Activated CD4-positive, alpha-beta T cell treated with anti-CD3 and anti-CD28 coated beads for 48 hours (primary cell): Measurements from ENCODE around the gene AKAP9.
"Not testable (repeated sequence)": the region's sequence is repeated elsewhere in the genome, so short reads cannot be mapped to it uniquely, and the experiment has no call there.

ENCODE experiments used
- DNase-seq: peaks from one replicate; pipeline ENCODE4 v3.0.0-alpha.2; 2020

The AKAP9 gene

DNA sequence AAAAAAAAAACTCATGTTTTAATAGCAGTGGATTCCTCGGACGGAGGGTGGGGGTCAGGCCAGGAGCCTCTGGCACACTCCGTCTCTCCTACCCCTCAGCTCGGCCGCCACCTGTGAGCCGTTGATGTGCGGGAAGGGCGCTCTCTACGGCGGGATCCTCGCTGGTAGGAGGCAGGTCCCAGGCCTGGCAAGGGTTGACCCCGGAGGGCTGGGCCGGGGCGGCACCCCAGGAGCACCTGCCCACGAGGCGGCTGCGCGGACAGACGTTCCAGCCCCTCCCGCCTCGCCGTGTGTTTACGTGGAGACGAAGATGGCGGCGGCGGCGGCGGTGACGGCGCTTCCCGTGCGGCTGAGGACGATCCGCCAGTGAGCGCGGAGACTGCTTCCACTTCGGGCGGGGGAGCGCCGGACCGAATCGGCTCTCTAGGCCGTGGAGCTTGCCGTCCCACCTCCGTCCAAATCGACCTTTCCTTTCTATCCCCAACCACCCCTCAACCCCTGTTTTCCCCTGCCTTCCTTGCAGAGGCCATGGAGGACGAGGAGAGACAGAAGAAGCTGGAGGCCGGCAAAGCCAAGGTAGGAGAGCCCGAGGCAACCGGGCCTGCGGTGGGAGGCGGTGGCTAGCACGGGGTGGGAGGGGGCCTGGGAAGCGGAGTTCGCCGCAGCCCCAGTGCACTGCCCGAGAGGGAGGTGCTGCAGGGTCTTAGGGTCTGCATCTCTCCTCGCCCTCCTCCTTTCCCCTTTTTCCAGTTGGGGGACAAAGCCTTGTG, at the start of gene AKAP9:
TSS of gene AKAP9 (plus strand) at position 291 of the 770 bp plus-strand sequence. CDS start at position 529, 238 bp downstream.
- peak; percentile 92 for DNase-seq

DNA sequence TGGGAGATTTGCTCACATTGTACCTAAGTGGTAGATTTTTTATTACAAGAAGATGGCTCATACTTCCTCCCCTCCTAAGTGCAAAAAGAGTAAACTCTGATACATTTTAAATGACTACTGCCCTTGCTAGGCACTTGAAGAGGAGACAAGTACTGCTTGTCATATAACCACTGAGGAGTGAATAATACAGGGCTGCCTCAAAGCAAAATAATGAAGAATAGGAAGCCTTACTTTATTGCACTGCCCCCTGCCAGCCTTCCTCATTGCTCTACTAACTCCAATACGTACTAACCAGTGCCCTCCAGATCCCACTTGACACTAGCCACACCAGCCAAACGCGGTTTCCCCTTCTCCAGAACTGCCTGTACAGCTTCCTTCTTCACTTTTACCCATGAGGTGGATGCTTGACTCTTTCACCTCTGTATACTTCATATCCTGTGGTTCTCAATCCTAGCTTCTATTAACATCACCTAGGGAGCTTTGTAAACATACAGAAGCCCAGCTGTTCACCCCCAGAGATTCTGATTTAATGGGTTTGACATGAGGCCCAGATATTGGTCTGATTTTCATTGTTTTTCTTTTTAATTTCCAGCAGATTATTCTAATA, 48.5 kb upstream of the AKAP9 start:
- DNase-seq, result no peak

DNA sequence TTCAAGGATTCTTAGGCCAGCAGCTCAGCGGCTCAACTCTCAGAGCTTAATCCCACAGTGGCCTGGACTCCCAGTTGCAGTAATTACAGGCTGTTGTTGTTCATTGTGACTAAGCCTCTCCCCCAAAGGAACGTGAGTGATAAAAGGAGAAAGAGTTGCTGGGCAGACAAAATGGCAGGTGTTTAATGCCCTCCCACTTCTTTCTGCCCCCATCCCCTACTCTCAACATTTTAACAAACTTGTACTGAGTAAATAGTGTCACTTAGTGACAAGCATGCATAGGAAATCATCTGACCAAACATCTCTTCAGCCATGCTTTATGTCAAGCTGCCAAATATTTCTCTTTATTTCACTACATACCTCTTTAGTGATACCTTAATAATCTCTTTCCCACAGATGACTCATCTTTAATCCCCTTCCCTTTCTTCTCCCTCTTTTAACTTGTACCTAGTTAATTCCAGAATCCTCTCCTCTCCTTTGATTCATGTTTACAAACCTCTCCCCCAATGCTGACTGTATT, 47.8 kb upstream of the AKAP9 start:
- DNase-seq, result no peak

DNA sequence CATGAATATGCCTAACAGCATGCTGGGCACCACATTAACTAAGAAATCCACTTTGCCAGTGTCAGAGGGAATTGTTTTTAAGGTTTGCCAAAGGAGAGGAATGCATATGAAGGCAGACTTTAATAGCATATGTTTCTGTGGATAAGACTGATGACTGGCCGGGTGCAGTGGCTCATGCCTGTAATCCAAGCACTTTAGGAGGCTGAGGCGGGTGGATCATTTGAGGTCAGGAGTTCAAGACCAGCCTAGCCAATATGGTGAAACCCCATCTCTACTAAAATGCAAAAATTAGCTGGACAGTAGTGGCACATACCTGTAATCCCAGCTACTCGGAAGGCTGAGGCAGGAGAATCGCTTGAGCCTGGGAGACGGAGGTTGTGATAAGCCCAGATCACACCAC, 47.0 kb upstream of the AKAP9 start:
- DNase-seq, result not testable (repeated sequence)

DNA sequence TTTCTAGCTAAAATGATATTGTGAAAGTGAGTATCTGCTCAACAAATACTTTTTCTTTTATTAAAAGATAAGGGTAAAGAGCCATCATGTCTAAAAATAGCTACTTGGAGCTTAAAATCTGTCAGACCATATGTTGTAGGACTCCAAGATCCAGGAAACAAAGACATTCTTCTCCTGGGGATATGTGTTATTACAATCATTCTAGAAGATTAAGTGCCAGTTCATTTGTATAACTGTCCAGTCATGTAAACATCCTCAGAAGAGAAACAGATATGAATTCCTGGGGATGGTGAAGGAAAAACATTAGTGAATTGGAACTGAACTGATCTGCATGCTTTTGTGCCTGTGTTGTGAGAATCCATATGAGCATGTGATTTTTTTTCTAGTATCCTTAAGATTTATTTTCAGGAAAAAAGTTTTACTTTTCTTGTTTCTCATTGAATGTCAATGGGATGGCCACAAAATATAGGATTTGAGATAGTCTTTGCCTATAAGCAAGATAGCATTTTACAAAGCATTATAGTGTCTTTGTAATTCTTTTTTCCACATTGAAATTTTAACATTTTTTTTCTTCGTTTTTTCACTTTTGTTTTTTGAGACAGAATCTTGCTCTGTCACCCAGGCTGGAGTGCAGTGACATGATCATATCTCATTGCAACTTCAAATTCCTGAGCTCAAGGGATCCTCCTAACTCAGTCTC, 45.7 kb upstream of the AKAP9 start:
- DNase-seq, result no peak

DNA sequence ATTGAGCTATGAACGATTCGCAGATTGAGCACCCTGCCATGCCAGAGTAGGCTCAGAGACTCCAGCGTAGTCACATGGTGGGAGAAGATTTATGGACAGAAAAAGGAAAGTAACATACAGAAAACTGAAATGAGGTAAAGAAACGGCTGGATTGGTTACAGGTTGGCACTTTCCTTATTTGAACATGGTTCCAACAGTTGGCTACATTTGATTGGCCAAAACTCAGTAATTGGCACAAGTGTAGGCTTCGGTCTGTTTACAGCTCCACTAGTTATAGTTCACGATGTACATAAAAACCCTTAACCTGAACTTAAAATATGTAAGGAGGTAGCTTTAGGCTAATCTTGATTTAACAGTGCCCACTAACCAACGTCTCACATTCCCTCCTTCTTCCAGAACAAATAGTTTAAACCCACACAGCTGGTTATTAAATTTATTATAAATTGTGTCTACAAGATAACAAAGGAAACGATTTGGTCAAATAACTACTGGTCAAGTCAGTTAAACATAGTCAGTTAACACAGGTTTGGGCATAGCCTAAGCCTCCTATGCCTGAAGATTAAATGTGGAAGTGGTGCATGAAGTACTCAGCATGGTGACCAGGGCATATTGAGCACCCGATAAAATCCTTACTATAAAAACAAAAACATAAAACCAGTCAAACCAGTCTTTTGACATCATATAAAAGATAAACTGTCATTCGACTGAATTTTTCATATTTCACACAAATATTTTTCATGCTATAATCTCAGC, 42.2 kb upstream of the AKAP9 start:
- DNase-seq, result no peak

DNA sequence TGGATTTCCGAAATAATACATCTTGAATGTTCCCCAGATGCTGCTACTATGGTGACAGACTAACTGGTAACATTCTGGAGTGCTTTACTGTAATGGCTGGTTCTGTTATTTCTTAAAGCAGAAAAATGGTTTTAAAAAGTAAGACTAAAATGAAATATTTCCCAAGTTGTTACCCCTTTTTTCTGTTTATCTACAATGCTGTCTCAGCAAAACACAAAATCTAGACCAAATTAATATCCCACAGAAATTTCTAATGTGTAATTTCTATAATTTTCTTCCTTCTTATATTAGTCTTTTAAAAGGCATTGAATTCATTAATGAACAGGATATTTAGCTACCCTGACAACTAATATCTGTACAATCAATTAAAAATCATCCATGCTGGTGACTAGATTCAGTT, 41.1 kb upstream of the AKAP9 start:
- DNase-seq, result no peak

DNA sequence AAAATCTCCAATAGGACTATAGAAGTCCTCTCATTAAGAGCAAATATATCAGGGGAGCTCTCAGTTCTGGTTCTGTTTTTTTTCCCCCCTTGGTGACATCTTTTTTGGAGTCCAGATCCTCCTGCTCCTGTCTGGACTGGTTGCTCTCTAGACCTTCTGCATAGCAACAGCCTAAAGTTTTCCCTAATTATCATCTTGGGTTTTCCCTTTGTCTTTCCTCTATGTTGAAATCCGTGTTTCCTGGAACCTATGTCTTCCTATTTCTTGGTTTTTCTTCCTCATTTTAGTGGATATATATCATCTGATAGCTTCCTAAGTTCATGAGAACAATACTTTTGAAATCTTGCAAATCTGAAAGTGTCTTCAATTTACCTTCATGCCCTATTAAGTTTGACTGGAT, 30.5 kb upstream of the AKAP9 start:
- DNase-seq, result no peak

DNA sequence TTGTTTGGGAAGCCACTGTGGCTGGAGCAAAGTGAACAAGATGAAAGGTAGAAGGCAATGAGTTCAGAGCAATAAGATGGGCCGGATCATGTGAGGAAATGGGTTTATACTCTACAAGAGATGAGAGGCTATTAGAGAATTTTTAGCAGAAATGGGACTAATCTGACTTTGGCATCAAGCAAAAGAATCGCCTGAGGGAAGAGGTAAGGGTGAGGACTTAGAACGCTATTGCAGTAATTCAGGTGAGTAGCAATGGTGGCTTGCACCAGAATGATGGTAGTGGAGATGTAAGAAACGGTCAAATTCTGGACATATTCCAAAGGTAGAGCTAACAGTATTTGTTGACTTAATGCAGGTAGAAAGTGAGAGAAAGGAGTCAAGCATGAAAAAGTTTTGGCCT, 29.5 kb upstream of the AKAP9 start:
- DNase-seq, result no peak

DNA sequence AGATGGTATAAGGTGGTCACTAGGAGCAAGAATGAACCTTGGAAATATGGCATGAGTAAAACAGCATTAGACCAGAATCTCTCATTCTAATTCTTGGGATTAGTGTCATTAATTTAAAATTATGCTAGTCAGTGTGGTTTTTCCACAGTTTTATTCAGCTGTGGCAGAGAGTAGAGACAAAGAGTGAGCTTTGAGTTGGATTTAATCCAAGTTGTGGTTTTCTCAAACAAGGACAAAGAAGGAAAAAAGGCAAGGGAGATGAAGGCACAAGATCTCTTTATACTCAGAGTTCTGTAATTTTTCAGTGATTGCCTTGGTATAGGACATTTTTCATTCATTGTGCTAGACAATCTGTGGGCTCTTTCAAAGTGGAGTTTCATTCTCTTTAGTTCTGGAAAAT, 28.2 kb upstream of the AKAP9 start:
- DNase-seq, result no peak

DNA sequence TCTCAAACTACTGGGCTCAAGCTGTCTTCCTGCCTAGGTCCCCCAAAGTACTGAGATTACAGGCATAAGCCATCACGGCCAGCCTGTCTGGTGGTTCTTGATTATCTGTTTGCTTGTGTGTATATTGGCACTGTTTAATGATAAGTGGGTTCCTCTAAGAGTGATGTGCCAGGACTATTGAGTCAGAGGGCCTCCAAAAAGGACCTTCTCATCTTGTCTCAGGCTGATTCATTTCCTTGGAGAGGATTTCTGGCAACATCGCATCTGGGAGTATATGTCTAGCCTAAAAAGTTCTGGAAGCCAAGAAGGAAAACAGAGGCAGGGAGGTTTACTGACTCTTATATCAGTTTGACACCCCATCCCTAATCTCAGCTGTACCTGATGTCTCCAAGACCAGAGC, 27.1 kb upstream of the AKAP9 start:
- DNase-seq, result no peak

DNA sequence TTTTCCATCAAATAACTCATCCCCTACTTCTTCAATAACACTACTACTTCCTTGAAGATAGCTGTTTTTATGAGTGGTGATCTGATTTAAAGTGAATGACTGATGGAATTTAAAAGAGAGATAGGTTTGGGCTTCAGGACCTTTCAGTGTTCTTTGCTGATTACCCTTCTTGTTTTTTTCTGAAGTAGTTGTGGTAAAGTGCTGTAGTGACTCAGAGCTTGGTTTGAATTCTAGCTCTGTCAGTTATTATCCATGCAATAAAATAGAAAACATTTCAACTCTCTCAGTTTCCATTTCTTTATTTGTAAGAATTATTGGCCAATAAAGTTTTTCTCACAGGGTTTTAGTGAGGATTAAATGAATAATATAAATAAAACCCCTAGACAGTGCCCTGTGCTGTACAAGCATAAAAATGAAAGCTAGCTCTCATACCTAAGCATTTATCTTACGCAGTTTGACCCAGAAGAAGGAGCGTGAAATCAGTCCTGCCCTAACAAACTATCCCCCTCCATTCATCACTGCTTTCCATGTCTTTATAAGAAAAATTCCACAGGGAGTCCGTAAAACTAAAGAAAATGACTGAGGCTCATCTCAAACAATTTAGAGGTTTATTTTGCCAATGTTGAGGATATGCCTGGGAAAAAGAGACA, 25.1 kb upstream of the AKAP9 start:
- DNase-seq, result no peak

DNA sequence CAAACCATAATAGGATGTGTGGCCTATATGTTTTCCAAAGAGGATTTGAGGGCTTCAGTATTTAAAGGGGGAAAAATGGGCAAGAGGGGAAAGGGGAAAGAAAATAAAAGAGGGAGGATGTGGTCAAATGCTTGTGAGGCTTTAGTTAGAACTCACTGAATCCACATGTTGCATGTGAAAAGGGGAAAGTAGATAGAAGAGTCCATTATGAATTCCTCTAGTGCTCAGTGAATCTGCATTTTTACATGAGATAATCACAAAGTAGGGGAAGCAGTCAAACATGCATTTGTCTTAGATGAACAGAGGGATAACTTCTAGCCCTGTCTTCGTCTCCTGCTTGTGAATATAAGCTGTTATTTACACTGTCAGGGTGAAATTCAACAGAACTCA, 24.6 kb upstream of the AKAP9 start:
- no peak for DNase-seq

DNA sequence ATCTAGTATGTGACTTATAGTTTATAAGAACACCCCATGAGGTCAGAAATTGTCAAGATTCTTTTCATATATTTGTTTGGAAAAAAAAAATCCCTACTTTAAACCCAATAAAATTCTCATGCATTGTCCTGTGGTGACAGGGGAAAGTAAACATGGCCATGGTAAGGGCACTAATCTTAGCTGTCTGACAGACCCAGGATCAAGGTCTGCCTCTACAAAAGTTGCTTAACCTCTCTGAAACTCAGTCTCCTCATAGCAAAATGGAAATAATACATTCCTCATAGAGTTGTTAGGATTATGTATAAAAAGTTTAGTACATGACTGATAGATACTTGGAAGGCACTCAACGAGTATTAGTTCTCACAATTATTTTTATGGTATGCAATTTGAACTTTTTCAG, 22.3 kb upstream of the AKAP9 start:
- no peak for DNase-seq

DNA sequence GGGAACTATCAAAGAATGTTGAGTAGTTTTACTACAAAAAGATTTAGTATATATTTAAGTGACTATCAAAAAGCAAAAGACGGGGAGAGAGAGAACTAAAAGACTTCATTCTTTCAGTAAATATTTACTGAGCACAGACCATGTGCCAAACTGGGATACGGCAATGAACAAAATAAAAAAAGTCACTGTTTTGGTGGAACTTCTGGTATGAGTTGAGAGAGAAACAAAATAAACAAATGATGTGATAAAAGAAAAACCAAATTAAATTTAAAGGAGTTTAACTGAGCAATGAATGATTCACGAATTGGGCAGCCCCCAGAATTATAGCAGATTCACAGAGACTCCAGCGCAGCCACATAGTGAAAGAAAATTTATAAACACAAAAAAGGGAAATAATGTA, 17.8 kb upstream of the AKAP9 start:
- DNase-seq, result no peak

DNA sequence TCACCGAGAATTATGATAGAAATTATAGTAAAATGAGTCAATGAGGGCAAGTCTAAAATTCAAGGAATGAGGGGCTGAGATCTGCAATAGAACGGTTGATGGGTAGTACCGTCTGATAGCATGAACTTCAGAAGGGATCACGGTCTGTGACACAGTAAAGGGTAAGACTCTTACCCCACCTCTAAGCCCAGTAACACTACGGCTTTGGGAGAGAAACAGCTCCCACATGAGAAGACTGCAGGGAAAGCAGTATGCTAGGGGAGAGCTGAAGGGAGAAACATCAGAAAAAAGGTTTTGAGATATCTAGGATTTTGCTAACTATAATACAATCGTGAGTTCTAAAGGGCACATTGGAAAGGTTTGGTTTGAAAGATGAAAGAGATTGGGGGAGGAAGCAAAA, 12.8 kb upstream of the AKAP9 start:
- no peak for DNase-seq

DNA sequence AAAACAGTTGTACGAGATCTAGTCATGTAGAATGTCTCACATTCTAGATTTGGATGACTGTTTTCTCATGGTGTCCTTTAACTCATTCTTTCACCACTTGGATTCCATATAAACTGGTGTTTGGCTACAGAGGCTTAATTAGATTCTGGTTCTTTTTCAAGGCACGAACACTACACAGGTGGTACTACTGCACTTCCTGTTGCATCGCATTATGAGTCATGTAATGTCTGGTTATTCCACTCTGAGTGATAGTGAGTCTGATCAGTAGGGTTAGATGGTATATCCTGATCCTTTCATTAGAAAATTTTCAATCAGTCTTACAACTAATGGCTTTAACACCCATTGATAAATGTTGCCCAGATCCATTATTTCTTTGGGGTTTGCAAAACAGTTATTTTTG, 11.2 kb upstream of the AKAP9 start:
- DNase-seq, result no peak

DNA sequence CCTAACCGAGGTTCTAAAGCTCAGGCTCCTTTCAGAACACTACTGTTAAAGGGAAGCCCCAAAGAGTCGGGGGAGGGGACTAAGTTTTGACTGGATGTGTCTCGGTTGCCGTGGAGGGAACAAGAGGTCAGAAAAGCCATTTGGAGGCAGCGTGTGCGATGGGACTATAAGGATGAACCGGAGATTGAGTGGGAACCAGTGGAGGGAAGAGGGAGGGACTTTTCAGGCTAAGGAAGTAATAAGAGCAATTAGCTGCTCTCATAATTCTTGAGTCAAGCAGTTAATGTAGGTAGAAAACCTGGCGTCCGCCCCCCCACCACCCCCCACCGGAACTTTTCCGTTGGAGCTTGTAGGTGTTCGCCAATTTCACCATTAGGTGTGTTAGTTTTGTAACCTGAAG, 491 bp upstream of the AKAP9 start:
- peak; percentile 37 for DNase-seq

DNA sequence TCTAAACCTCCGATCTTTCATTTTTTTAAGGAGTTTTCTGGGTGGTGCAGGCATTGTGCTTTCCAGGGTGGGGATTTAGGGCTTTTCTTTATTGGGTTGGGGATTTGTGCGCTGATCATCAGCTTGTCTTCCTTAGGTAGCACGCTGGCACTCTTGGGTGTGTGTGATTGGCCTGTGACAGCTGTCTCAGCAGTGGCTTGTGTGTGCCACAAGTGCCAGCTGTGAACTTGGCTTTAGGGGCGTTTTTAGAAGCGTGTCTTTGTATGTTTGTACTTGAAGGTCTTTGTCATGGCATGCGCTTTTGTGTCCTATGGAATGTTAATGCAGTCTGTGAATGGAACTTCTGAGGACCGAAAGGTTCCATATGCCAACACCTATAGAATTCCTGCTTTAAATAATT, 788 bp downstream of the AKAP9 start:
- DNase-seq, result peak; percentile 50

DNA sequence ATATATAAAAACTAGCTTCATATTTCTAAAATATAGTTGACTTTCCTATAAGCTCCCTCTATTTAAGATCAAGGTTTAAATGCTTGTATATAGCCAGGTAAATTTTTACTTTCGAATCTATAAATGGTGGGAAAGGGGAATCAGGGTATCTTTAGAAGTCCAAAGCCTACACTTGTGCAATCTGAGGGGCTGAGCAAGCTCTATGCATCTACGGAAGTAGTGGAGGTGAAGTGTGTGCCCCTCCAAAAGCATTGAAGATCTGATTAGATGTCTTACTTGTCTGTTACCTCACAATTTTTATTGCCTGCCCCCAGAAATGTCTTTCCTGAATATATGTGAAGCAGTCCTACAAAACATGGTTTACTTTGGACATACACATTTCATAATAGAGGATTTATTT, 1.6 kb downstream of the AKAP9 start:
- DNase-seq, result no peak

DNA sequence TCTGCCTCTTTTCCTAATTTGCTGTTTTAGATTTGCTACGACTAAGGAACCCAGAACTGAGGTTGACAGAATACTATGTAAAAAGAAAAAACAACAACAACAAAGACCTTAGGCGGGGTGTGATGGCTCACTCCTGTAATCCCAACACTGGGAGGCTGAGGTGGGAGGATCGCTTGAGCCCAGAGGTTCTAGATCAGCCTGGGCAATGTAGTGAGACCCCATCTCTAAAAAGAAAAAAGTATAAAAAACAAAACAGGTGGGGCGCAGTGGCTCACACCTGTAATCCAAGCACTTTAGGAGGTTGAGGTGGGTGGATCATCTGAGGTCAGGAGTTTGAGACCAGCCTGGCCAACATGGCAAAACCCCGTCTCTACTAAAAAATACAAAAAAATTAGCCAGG, 4.3 kb downstream of the AKAP9 start:
- not testable (repeated sequence) for DNase-seq

DNA sequence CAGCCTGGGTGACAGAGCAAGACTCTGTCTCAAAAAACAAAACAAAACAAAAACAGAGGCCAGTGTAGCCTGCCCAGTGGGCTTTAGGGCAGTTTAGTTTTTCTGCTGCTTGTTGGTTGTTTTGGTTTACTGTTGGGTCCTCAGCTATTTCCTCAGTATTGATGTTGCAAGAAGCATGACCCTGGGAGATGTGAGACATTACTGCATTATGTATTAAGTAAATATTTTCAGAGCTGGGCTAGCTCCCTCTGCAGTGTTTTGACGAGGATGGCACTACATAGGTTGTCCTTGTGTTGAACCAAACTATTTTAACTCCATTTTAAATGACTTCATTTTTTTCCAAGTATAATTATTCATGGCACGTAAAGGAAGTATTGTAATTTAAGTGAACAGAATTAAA, 4.8 kb downstream of the AKAP9 start:
- no peak for DNase-seq

DNA sequence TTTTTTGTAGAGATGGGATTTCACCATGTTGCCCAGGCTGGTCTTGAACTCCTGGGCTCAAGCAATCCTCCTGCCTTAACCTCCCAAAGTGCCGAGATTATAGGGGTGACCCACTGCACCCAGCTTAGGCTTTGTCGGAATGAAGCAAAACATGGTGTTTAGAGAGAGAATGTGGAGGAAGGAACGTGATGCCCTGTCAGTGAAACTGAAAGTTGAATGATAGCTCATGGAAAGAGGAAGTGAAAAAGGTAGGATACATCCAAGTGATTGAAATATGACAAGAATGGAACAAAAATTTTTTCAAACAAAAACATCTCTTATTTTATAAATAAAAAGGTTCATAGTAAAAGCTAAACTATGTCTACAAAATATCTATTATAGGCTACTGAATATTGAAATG, 5.9 kb downstream of the AKAP9 start:
- DNase-seq, result no peak
